HepG2 (cell line): ENCODE measurements around the gene SCN9A. TPM values are rescaled to one million over a fixed set of nuclear protein-coding genes. Genes with fewer than 3 reads are reported as not detected.

Source experiments
- ATAC-seq: fragments of 200-7000 bp; cut with Tn5 transposase; 3 replicates; pipeline ENCODE4 v1.9.1; 2020; ENCODE audit warnings: mild to moderate bottlenecking, moderate library complexity
- BruUV-seq: library from RNA; stranded (reverse); fragments of 400-500 nt; replicated peaks from 2 replicates; lab custom pipeline; 2021; lab: Mats Ljungman, UMichigan
- CTCF ChIA-PET: fragments of 300-600 bp; formaldehyde crosslinking; extraction: SDS; loops from one replicate; lab custom pipeline; 2021; ENCODE audit warnings: low total read pairs, inconsistent platforms, low intra/inter-chr PET ratio; lab: Yijun Ruan, JAX
- POLR2A ChIA-PET: fragments of 350-600 bp; sonication (Branson Sonifier 250); formaldehyde crosslinking; loops from one replicate; lab custom pipeline; 2020; ENCODE audit warnings: antibody characterized with exemption, inconsistent platforms; lab: Yijun Ruan, JAX
- DNase-seq: peaks from one replicate; pipeline ENCODE4 v3.0.0-alpha.2; 2015; ENCODE audit warnings: low spot score
- FAIRE-seq: peaks from 3 replicates; lab custom pipeline; 2011; peaks lifted over from hg19 to GRCh38; lab: Jason Lieb, UNC
- H2AFZ ChIP-seq: one replicate; pipeline ENCODE4 v1.6.1; 2011; ENCODE audit warnings: low read length, inconsistent platforms
- H3K27ac ChIP-seq: fragments of 300-600 bp; 3 replicates; pipeline ENCODE4 v1.8.0; 2011; ENCODE audit warnings: mixed run types, mild to moderate bottlenecking, mixed read lengths, low read length, inconsistent platforms; ENCODE audit not compliant: insufficient read depth; ENCODE audit errors: extremely low read length
- H3K27me3 ChIP-seq, 2 experiments: fragments of 200-600 bp in 1 of 2; 2 replicates in 1 of 2; 3 replicates in 1 of 2; pipeline versions ENCODE4 v1.6.0 to v1.8.0; 2011; ENCODE audit warnings: low read length in 2 of 2, mild to moderate bottlenecking in 2 of 2, moderate library complexity in 2 of 2, inconsistent platforms in 1 of 2; ENCODE audit not compliant: insufficient read depth in 2 of 2, control insufficient read depth in 1 of 2
- H3K36me3 ChIP-seq, 2 experiments: fragments of 200-600 bp in 1 of 2; replicated peaks in 1 of 2; 2 replicates in 1 of 2; 3 replicates in 1 of 2; pipeline versions ENCODE4 v1.5.1 to v1.8.0; 2011; ENCODE audit warnings: low read length in 2 of 2, inconsistent platforms in 1 of 2; ENCODE audit not compliant: insufficient read depth in 2 of 2, control insufficient read depth in 1 of 2
- H3K4me1 ChIP-seq: 2 replicates; pipeline ENCODE4 v1.5.1; 2012; ENCODE audit warnings: low read length, inconsistent platforms; ENCODE audit not compliant: insufficient read depth
- H3K4me2 ChIP-seq: 2 replicates; pipeline ENCODE4 v1.6.0; 2011; ENCODE audit warnings: low read depth, low read length, inconsistent platforms
- H3K4me3 ChIP-seq, 3 experiments: fragments of 200-600 bp in 1 of 3; sonication (generic), shearing (Covaris generic) in 1 of 3; replicated peaks in 1 of 3; 2 replicates each; pipeline ENCODE4 v1.5.1; 2011 to 2016; ENCODE audit warnings: low read length in 3 of 3, inconsistent platforms in 2 of 3, low read depth in 2 of 3, mild to moderate bottlenecking in 2 of 3, control low read depth in 1 of 3, mixed read lengths in 1 of 3; ENCODE audit not compliant: insufficient read depth in 1 of 3
- H3K79me2 ChIP-seq: one replicate; pipeline ENCODE4 v1.6.1; 2011; ENCODE audit warnings: low read length, inconsistent platforms; ENCODE audit not compliant: insufficient read depth
- H3K9ac ChIP-seq: 2 replicates; pipeline ENCODE4 v1.6.0; 2011; ENCODE audit warnings: mild to moderate bottlenecking, low read depth, low read length, inconsistent platforms; ENCODE audit not compliant: insufficient read depth
- H3K9me3 ChIP-seq: 2 replicates; pipeline ENCODE4 v1.5.1; 2012; ENCODE audit warnings: mild to moderate bottlenecking, low read length
- H4K20me1 ChIP-seq: 2 replicates; pipeline ENCODE4 v1.6.0; 2011; ENCODE audit warnings: inconsistent platforms, mild to moderate bottlenecking, low read length, moderate library complexity; ENCODE audit not compliant: insufficient read depth
- BHLHE40 ChIP-seq: IDR thresholded peaks from 2 replicates; pipeline ENCODE4 v1.6.1; 2011; ENCODE audit warnings: low read length, improper control_type of control experiment
- EHMT2 ChIP-seq: fragments of 200-600 bp; sonication (generic); IDR thresholded peaks from 2 replicates; pipeline ENCODE4 v1.7.0; 2017; ENCODE audit warnings: antibody characterized with exemption, low read depth, low read length, borderline replicate concordance
- KDM5B ChIP-seq: sonication (generic); formaldehyde crosslinking; IDR thresholded peaks from 2 replicates; pipeline ENCODE4 v1.4.0; 2020; ENCODE audit warnings: missing genetic modification reagents, mild to moderate bottlenecking, borderline replicate concordance
- MAFF ChIP-seq: IDR thresholded peaks from 2 replicates; pipeline ENCODE4 v1.6.1; 2011; ENCODE audit warnings: low read depth, low read length, improper control_type of control experiment
- MAFK ChIP-seq, 2 experiments: IDR thresholded peaks in 1 of 2; conservative IDR thresholded peaks in 1 of 2; 2 replicates each; pipeline ENCODE4 v1.6.1; 2011; ENCODE audit warnings: improper control_type of control experiment in 2 of 2, low read length in 2 of 2
- NFE2L2 ChIP-seq: fragments of 150-350 bp; IDR thresholded peaks from 2 replicates; pipeline ENCODE4 v1.6.1; 2014; ENCODE audit warnings: low read length
- NR2F2 ChIP-seq: IDR thresholded peaks from 2 replicates; pipeline ENCODE4 v1.6.1; 2012; ENCODE audit warnings: low read depth, inconsistent platforms, borderline replicate concordance
- PHF21A ChIP-seq: sonication (generic); formaldehyde crosslinking; IDR thresholded peaks from 2 replicates; pipeline ENCODE4 v1.5.0; 2020; ENCODE audit warnings: mild to moderate bottlenecking, missing genetic modification reagents
- POLR2A ChIP-seq, 2 experiments: IDR thresholded peaks; 2 replicates each; pipeline ENCODE4 v1.6.1; 2011; ENCODE audit warnings: low read depth in 2 of 2, low read length in 2 of 2, mild to moderate bottlenecking in 1 of 2, moderate library complexity in 1 of 2; ENCODE audit not compliant: insufficient read depth in 1 of 2
- PRPF4 ChIP-seq: fragments of 200-400 bp; formaldehyde crosslinking; IDR thresholded peaks from 2 replicates; pipeline ENCODE4 v1.6.1; 2016; ENCODE audit warnings: low read length, low read depth; ENCODE audit not compliant: poor library complexity, severe bottlenecking
- STAT5B ChIP-seq: sonication (generic); formaldehyde crosslinking; IDR thresholded peaks from 2 replicates; pipeline ENCODE4 v1.4.0; 2020; ENCODE audit warnings: missing genetic modification reagents
- ZBTB3 ChIP-seq: sonication (generic); formaldehyde crosslinking; IDR thresholded peaks from 2 replicates; pipeline ENCODE4 v1.4.0; 2020; ENCODE audit warnings: low read depth, mild to moderate bottlenecking, moderate library complexity, missing genetic modification reagents, borderline replicate concordance
- ZBTB42 ChIP-seq: sonication (generic); formaldehyde crosslinking; IDR thresholded peaks from 2 replicates; pipeline ENCODE4 v1.5.0; 2020; ENCODE audit warnings: mild to moderate bottlenecking, missing genetic modification reagents
- ZNF24 ChIP-seq: fragments of 450-650 bp; IDR thresholded peaks from 2 replicates; pipeline ENCODE4 v1.6.1; 2017; ENCODE audit warnings: antibody characterized with exemption, mild to moderate bottlenecking
- WGBS: methylation state at CpG from one replicate; pipeline ENCODE4 v1.1.6; 2017; ENCODE audit warnings: low lambda C conversion rate; 5-methylcytosine and 5-hydroxymethylcytosine counted together
- in situ Hi-C: cut with HindIII; loops from 2 replicates; pipeline ENCODE4 v1.10.0; 2017; ENCODE audit warnings: low pct_unique_long_range_greater_than_20kb; ENCODE audit not compliant: extremely low pct_ligation_motif_present
- intact Hi-C: fragments of 100-400 bp; cut with micrococcal nuclease; formaldehyde crosslinking; loops from one replicate; pipeline ENCODE4 v1.10.0; 2022; ENCODE audit not compliant: unreplicated experiment
- polyA plus RNA-seq, 8 experiments: library from polyadenylated mRNA; depleted of rRNA in 3 of 8; stranded (reverse) in 7 of 8; unstranded in 1 of 8; fragments of >200 nt; fragmentation: Illumina TruSeq in 4 of 8; extraction: Trizol in 4 of 8; gene quantifications; 2 replicates each; pipeline versions ENCODE4 v1.2.1 to v1.2.3, GENCODE V29; 2011 to 2016; ENCODE audit warnings: low read depth in 4 of 8, missing spikeins in 1 of 8, mixed read lengths in 1 of 8; ENCODE audit not compliant: insufficient read depth in 1 of 8
- total RNA-seq, 5 experiments: library from RNA; depleted of rRNA; stranded (reverse); fragments of >200 nt; fragmentation: Illumina TruSeq; extraction: Trizol; gene quantifications; 2 replicates each; pipeline ENCODE4 v1.2.3, GENCODE V29; 2016; ENCODE audit warnings: low read depth in 1 of 5
- TF ChIP-seq, protein P1 (sequence below): sonication (generic); formaldehyde crosslinking; IDR thresholded peaks from 2 replicates; pipeline ENCODE4 v1.8.0; 2022; ENCODE audit warnings: missing genetic modification reagents, low read depth, mild to moderate bottlenecking, borderline replicate concordance
- TF ChIP-seq, protein P2 (sequence below): sonication (generic); formaldehyde crosslinking; IDR thresholded peaks from 2 replicates; pipeline ENCODE4 v1.5.0; 2020; ENCODE audit warnings: missing genetic modification reagents

Gene SCN9A
- total and polyA plus RNA-seq, 2 of the 13 experiments (the other 11 are each of a cell fraction or from before 2014, with no cell fraction given), result 15.3 to 24.3 TPM

DNA sequence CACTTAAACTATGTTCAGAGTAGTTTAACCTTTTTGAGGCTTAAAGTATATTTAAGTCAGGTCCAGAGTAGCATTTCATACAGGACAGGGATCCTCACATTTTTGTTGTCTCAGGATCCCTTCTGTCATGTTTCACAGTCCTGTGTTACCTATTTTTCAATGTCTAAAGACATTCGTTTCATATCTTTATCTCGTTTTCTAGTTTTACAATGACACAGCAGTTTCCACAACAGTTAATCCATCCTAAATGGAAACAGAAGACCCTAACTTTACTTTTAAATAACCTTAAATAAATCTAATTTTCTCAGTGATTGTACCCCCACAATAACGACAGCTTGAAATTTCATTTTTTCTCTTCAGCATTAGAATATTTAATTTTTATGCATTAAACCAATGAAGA lies 17.3 kb upstream of the SCN9A start:
- no peaks in the 10 kb centered on the region for H3K4me1 ChIP-seq
- FAIRE-seq (no peak), ATAC-seq (no peak), DNase-seq (no peak)
- H3K9ac ChIP-seq, result no peak overlapping the region
- H3K36me3 ChIP-seq, result no peaks in the 10 kb centered on the region
- BruUV-seq, result no TSS peak
- intact Hi-C loops (no loop called here), in situ Hi-C loops (no loop called here)
- no peak overlapping the region for H3K27ac ChIP-seq
- H2AFZ ChIP-seq, result peak overlapping the region; percentile 13
- TF ChIP-seq NR2F2, result no peak
- no peak for TF ChIP-seq ZBTB42 (CRISPR knock-in tag)
- TF ChIP-seq NFE2L2, result peak; percentile 85
- TF ChIP-seq MAFK (conservative IDR thresholded peaks at IDR 0.05 in 1 of 2, IDR thresholded peaks at IDR 0.05 in 1 of 2; ENCODE audit: low read length in 2 of 2), result peak; percentile 10 to 17; a peak in 2 of 4 replicates
- H3K9me3 ChIP-seq, result no peaks in the 10 kb centered on the region
- WGBS, result 5% methylated on average over 3 of the region's 3 CpGs
- H3K4me3 ChIP-seq, result no peak overlapping the region
- H3K27me3 ChIP-seq, result no peaks in the 10 kb centered on the region; a peak in 1 of 5 replicates
- CTCF ChIA-PET, result no interaction called here
- no peak overlapping the region for H3K4me2 ChIP-seq
- no peaks in the 10 kb centered on the region for H3K79me2 ChIP-seq
- no peaks in the 10 kb centered on the region for H4K20me1 ChIP-seq
- POLR2A ChIA-PET, result no interaction called here

DNA sequence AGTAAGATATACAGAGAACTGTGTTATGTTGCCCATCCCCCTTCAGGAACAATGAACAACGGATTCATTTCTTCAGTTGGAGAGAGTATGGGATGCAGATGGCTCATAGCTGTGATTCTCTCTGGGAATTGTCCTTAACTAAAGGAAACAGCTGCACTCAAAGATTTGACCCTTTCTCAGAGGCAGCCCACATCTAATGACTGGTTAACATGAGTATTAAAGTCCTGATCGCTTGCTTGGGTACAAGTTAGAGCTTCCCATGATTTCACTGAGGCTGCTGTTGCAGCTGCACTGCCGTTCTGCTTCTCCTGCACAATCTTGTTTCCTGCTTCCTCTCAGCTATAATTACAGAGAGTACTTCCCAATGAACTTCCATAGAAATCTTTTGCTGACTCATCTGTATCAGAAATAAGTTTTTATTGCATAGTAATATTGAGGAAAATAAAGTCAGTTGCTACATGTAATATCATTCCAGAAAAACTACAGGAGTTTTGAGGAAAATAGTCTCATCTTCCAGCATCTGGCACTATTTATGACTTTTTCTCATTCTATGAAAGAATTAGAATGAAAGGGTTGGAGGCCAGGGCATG lies 12.8 kb upstream of the SCN9A start:
- ChIA-PET CTCF (no interaction called here), POLR2A (interaction anchor here (1.1 kb wide), 1 partner anchor 13 kb away, joined by 4 read pairs; the partner anchor contains the start of gene SCN9A)
- 0 out of 2 replicates have a peak overlapping the region, but pooled peaks have one; percentile 36 for H3K4me2 ChIP-seq
- H3K4me3 ChIP-seq, result no peak overlapping the region
- intact Hi-C loops (no loop called here), in situ Hi-C loops (no loop called here)
- no peak for DNase-seq
- no peak; the same call in 2 of the 3 replicates for ATAC-seq
- no peaks in the 10 kb centered on the region for H3K79me2 ChIP-seq
- 6% methylated on average over 3 of the region's 3 CpGs for WGBS
- H3K9ac ChIP-seq, result no peak overlapping the region
- H3K36me3 ChIP-seq, result no peaks in the 10 kb centered on the region
- peaks cover 7% of the 10 kb centered on the region for H3K4me1 ChIP-seq
- no peaks in the 10 kb centered on the region; a peak in 1 of 5 replicates for H3K27me3 ChIP-seq
- no peak for FAIRE-seq
- no TSS peak for BruUV-seq
- no peaks in the 10 kb centered on the region for H4K20me1 ChIP-seq
- H3K9me3 ChIP-seq, result no peaks in the 10 kb centered on the region
- no peak overlapping the region for H3K27ac ChIP-seq
- peak overlapping the region; percentile 48 for H2AFZ ChIP-seq
- TF ChIP-seq ZNF24, result 0 out of 2 replicates have a peak, but pooled peaks have one; percentile 24
- no peak for TF ChIP-seq POLR2A (IDR thresholded peaks at IDR 0.05; ENCODE audit: insufficient read depth in 1 of 2, low read depth in 2 of 2, low read length in 2 of 2)
- TF ChIP-seq ZBTB3 (CRISPR knock-in tag), result no peak
- TF ChIP-seq PHF21A (CRISPR knock-in tag), result no peak
- no peak for TF ChIP-seq STAT5B (CRISPR knock-in tag)
- TF ChIP-seq BHLHE40, result no peak
- TF ChIP-seq KDM5B, result no peak
- peak; percentile 88 to 94 for TF ChIP-seq MAFK (conservative IDR thresholded peaks at IDR 0.05 in 1 of 2, IDR thresholded peaks at IDR 0.05 in 1 of 2; ENCODE audit: low read length in 2 of 2)
- no peak for TF ChIP-seq PRPF4
- no peak for TF ChIP-seq EHMT2
- TF ChIP-seq MAFF, result peak; percentile 91
- TF ChIP-seq, protein P1, sequence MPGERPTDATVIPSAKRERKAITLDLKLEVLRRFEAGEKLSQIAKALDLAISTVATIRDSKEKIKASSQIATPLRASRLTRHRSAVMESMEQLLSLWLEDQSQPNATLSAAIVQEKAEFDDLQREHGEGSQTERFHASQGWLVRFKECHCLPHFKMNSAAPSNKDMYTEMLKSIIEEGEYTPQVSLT (CRISPR knock-in tag), result no peak
- TF ChIP-seq, protein P2, sequence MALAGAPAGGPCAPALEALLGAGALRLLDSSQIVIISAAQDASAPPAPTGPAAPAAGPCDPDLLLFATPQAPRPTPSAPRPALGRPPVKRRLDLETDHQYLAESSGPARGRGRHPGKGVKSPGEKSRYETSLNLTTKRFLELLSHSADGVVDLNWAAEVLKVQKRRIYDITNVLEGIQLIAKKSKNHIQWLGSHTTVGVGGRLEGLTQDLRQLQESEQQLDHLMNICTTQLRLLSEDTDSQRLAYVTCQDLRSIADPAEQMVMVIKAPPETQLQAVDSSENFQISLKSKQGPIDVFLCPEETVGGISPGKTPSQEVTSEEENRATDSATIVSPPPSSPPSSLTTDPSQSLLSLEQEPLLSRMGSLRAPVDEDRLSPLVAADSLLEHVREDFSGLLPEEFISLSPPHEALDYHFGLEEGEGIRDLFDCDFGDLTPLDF (CRISPR knock-in tag), result no peak
